Measurements from ENCODE around the gene MMAB. TPM values are rescaled to one million over a fixed set of nuclear protein-coding genes. Genes with fewer than 3 reads are reported as not detected.

The MMAB gene
- total RNA-seq, 1 experiment from 2014 or later = 83.0 TPM

DNA sequence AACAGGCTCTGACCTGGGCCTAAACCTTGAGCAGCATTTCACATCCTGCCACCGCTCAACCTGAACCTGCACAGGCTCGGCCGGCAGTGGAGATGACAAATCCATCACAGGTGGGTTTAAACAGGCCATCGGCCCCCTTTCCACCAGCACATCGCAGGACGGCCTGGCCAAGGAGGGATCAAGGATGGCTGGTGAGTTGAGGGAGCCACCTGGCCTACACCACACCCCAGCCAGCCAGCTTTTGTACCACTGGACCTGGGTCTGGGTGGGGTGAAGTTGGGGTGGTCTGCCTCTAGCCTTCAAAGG lies 14.2 kb downstream of the MMAB start:
- DNase-seq (no peak), ATAC-seq (no peak)
- no peak overlapping the region for H3K9ac ChIP-seq (ENCODE audit: low read length)
- no peaks in the 10 kb centered on the region for H3K27me3 ChIP-seq (ENCODE audit: low read length)
- POLR2A ChIA-PET (ENCODE audit: unreplicated experiment) = no interaction called here
- intact Hi-C loops (cut with micrococcal nuclease) = no loop called here
- H3K79me2 ChIP-seq (ENCODE audit: low read length) = no peaks in the 10 kb centered on the region
- no peak overlapping the region for H2AFZ ChIP-seq (ENCODE audit: low read length)
- H3F3A ChIP-seq (ENCODE audit: low read length, unreplicated experiment) = no peaks in the 10 kb centered on the region
- no peak overlapping the region for H3K4me3 ChIP-seq (ENCODE audit: low read length)
- no peaks in the 10 kb centered on the region for H3K4me1 ChIP-seq (ENCODE audit: insufficient read depth, low read length)
- no peak overlapping the region for H3K4me2 ChIP-seq (ENCODE audit: low read length)
- CTCF ChIA-PET = no interaction called here
- no TSS peak for BruUV-seq (replicated peaks)
- peaks cover 5% of the 10 kb centered on the region; the same call in 1 of the 2 replicates for H3K36me3 ChIP-seq (ENCODE audit: low read depth, low read length)
- H3K27ac ChIP-seq (ENCODE audit: low read length) = no peak overlapping the region
- H3K9me3 ChIP-seq (ENCODE audit: low read length) = no peaks in the 10 kb centered on the region
- H4K20me1 ChIP-seq (ENCODE audit: low read length) = no peaks in the 10 kb centered on the region
- no peaks in the 10 kb centered on the region for H3K9me2 ChIP-seq (replicated peaks; ENCODE audit: low read length)
- TF ChIP-seq, protein P1, sequence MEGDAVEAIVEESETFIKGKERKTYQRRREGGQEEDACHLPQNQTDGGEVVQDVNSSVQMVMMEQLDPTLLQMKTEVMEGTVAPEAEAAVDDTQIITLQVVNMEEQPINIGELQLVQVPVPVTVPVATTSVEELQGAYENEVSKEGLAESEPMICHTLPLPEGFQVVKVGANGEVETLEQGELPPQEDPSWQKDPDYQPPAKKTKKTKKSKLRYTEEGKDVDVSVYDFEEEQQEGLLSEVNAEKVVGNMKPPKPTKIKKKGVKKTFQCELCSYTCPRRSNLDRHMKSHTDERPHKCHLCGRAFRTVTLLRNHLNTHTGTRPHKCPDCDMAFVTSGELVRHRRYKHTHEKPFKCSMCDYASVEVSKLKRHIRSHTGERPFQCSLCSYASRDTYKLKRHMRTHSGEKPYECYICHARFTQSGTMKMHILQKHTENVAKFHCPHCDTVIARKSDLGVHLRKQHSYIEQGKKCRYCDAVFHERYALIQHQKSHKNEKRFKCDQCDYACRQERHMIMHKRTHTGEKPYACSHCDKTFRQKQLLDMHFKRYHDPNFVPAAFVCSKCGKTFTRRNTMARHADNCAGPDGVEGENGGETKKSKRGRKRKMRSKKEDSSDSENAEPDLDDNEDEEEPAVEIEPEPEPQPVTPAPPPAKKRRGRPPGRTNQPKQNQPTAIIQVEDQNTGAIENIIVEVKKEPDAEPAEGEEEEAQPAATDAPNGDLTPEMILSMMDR (conservative IDR thresholded peaks at IDR 0.05; ENCODE audit: low read depth, low read length) = no peak
- TF ChIP-seq EZH2 (IDR thresholded peaks at IDR 0.05; ENCODE audit: low read length, unreplicated experiment) (no peak), EZH2phosphoT487 (IDR thresholded peaks at IDR 0.05; ENCODE audit: borderline replicate concordance, low read length) (no peak)

DNA sequence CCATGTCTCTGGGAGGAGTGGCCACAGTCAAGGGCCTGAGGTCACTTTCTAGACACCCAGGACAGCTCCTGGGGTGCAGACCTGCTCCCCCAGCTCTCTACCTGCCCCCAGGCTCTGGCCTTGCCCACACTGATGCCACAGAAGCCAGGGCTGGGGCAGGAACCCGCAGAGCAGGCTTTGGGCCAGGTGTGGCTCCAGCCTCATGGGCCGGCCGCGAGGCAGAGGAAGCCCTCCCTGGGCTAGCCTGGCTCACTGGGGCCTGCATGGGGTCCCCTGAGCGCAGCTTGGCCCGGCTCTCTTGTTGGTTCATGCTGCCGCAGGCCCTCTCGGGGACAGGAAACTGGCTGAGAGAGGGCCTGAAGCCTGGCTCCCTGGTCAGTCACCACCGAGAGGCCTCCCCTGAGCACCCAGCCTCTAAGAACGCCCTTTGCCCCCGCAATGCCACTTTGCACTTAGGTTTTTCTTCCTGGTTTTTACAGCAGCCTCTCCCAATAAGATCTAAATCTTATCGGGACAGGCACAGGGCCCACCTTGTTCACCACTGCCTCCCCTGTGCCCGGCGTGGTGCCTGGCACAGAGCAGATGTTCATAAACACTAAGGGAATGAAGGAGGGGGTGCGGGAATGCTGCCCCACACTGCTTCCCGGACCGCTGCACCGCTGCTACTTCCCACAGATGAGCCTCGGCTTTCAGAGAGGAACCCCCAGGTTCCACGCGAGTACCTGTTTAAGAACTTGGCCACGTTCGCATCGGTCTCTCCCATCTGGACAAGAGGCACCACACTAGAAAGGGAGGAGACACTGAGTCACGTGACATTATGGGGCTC lies 14.7 kb downstream of the MMAB start:
- no TSS peak for BruUV-seq (replicated peaks)
- TF ChIP-seq, protein P1 (conservative IDR thresholded peaks at IDR 0.05; ENCODE audit: low read depth, low read length) = no peak
- TF ChIP-seq EZH2phosphoT487 (IDR thresholded peaks at IDR 0.05; ENCODE audit: borderline replicate concordance, low read length) (no peak), EZH2 (IDR thresholded peaks at IDR 0.05; ENCODE audit: low read length, unreplicated experiment) (no peak)
- Histone ChIP-seq H3K79me2 (ENCODE audit: low read length) (no peaks in the 10 kb centered on the region), H3F3A (ENCODE audit: low read length, unreplicated experiment) (no peaks in the 10 kb centered on the region), H3K36me3 (ENCODE audit: low read depth, low read length) (peaks cover 5% of the 10 kb centered on the region; the same call in 1 of the 2 replicates), H3K9me3 (ENCODE audit: low read length) (no peaks in the 10 kb centered on the region), H3K9me2 (replicated peaks; ENCODE audit: low read length) (no peaks in the 10 kb centered on the region), H3K4me2 (ENCODE audit: low read length) (no peak overlapping the region), H3K27me3 (ENCODE audit: low read length) (no peaks in the 10 kb centered on the region), H3K4me3 (ENCODE audit: low read length) (no peak overlapping the region), H2AFZ (ENCODE audit: low read length) (no peak overlapping the region), H3K4me1 (ENCODE audit: insufficient read depth, low read length) (peaks cover 3% of the 10 kb centered on the region; the same call in 1 of the 2 replicates), H3K27ac (ENCODE audit: low read length) (no peak overlapping the region), H4K20me1 (ENCODE audit: low read length) (no peaks in the 10 kb centered on the region), H3K9ac (ENCODE audit: low read length) (no peak overlapping the region)
- no peak for ATAC-seq
- intact Hi-C loops (cut with micrococcal nuclease) = no loop called here
- CTCF ChIA-PET = no interaction called here
- POLR2A ChIA-PET (ENCODE audit: unreplicated experiment) = no interaction called here
- no peak for DNase-seq

DNA sequence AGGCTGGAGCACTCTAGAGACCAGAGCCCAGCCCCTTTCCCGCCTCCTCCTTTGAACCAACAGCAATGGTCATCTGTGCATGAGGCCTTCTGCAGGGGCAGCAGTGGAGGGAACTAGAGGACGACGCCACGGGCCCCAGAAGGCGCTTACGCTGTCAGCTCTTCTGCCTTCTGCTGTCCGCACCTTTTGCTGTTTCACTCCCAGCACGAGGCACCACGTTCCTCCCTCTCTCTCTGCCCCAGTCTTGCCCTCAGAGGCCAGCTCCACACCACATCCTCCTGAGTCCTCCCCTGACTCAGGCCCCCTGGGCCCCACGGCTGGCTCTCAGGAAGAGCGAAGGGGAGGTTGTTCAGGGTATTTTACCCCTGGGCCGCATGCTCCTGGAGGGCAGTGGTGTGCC lies 15.5 kb downstream of the MMAB start:
- DNase-seq = no peak
- Histone ChIP-seq H3K9me3 (ENCODE audit: low read length) (no peaks in the 10 kb centered on the region), H3K79me2 (ENCODE audit: low read length) (no peaks in the 10 kb centered on the region), H3K9ac (ENCODE audit: low read length) (no peak overlapping the region), H3K27me3 (ENCODE audit: low read length) (no peaks in the 10 kb centered on the region), H3K27ac (ENCODE audit: low read length) (no peak overlapping the region), H3K36me3 (ENCODE audit: low read depth, low read length) (no peaks in the 10 kb centered on the region), H3F3A (ENCODE audit: low read length, unreplicated experiment) (no peaks in the 10 kb centered on the region), H2AFZ (ENCODE audit: low read length) (no peak overlapping the region), H3K4me3 (ENCODE audit: low read length) (no peak overlapping the region), H3K9me2 (replicated peaks; ENCODE audit: low read length) (no peaks in the 10 kb centered on the region), H3K4me1 (ENCODE audit: insufficient read depth, low read length) (peaks cover 9% of the 10 kb centered on the region; the same call in 1 of the 2 replicates), H4K20me1 (ENCODE audit: low read length) (no peaks in the 10 kb centered on the region), H3K4me2 (ENCODE audit: low read length) (no peak overlapping the region)
- ATAC-seq = no peak
- intact Hi-C loops (cut with micrococcal nuclease) = no loop called here
- POLR2A ChIA-PET (ENCODE audit: unreplicated experiment) = no interaction called here
- BruUV-seq (replicated peaks) = no TSS peak
- TF ChIP-seq, protein P1 (conservative IDR thresholded peaks at IDR 0.05; ENCODE audit: low read depth, low read length) = no peak
- TF ChIP-seq EZH2phosphoT487 (IDR thresholded peaks at IDR 0.05; ENCODE audit: borderline replicate concordance, low read length) (no peak), EZH2 (IDR thresholded peaks at IDR 0.05; ENCODE audit: low read length, unreplicated experiment) (no peak)
- CTCF ChIA-PET = no interaction called here
